Brain microvascular endothelial cell (primary cell): Measurements from ENCODE around the gene ANKRD10.
"Not testable (repeated sequence)": the region's sequence is repeated elsewhere in the genome, so short reads cannot be mapped to it uniquely, and the experiment has no call there.

ENCODE experiments used
- DNase-seq: peaks from one replicate; pipeline ENCODE4 v3.0.0-alpha.2; 2020
- H3K27ac ChIP-seq: fragments of 250-450 bp; sonication (Bioruptor Pico); 2 replicates; pipeline ENCODE4 v1.5.1; 2020; ENCODE audit warnings: mild to moderate bottlenecking, moderate library complexity
- H3K27me3 ChIP-seq: fragments of 250-450 bp; sonication (Bioruptor Pico); replicated peaks from 2 replicates; pipeline ENCODE4 v1.5.1; 2020; ENCODE audit warnings: mild to moderate bottlenecking
- H3K36me3 ChIP-seq: fragments of 250-450 bp; sonication (Bioruptor Pico); replicated peaks from 2 replicates; pipeline ENCODE4 v1.5.1; 2020; ENCODE audit warnings: mild to moderate bottlenecking
- H3K4me3 ChIP-seq: 2 replicates; pipeline ENCODE4 v1.5.1; 2011; ENCODE audit warnings: low read depth, mild to moderate bottlenecking, control low read depth, low read length, moderate library complexity
- in situ Hi-C: cut with HindIII; loops from 2 replicates; pipeline ENCODE4 v1.10.0; 2017; ENCODE audit warnings: low sequenced_read_pairs, low pct_ligation_motif_present
- TF ChIP-seq, protein P1 (sequence below): IDR thresholded peaks from 2 replicates; pipeline ENCODE4 v1.5.1; 2011; ENCODE audit warnings: low read depth, mild to moderate bottlenecking, moderate library complexity, low read length, control low read depth, inconsistent platforms; ENCODE audit errors: missing control alignments

Gene ANKRD10

DNA sequence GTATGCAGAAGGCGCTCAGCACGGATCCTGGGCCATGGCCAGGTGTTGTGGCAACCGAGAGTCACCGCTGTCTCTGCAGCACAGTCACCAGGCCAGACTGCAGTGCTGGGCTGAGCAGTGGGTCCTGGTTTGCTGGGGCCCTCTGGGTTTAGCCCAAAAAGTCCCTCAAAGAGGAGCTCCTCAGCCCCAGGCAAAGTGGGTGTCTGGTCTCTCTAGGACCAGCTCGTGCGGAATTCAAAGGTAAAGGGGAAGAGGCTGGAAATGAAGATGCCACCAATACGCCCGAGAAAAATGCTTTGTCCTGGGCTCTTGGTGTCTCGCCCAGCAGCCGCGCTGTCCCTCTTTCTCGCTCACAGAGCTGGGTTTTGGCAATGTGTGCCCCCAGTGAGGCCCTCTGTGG is 38.5 kb upstream of the ANKRD10 start:
- no peak overlapping the region for H3K27ac ChIP-seq
- TF ChIP-seq, protein P1, sequence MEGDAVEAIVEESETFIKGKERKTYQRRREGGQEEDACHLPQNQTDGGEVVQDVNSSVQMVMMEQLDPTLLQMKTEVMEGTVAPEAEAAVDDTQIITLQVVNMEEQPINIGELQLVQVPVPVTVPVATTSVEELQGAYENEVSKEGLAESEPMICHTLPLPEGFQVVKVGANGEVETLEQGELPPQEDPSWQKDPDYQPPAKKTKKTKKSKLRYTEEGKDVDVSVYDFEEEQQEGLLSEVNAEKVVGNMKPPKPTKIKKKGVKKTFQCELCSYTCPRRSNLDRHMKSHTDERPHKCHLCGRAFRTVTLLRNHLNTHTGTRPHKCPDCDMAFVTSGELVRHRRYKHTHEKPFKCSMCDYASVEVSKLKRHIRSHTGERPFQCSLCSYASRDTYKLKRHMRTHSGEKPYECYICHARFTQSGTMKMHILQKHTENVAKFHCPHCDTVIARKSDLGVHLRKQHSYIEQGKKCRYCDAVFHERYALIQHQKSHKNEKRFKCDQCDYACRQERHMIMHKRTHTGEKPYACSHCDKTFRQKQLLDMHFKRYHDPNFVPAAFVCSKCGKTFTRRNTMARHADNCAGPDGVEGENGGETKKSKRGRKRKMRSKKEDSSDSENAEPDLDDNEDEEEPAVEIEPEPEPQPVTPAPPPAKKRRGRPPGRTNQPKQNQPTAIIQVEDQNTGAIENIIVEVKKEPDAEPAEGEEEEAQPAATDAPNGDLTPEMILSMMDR, result no peak
- H3K4me3 ChIP-seq, result no peak overlapping the region
- no peaks in the 10 kb centered on the region for H3K27me3 ChIP-seq
- DNase-seq, result no peak
- no peaks in the 10 kb centered on the region for H3K36me3 ChIP-seq
- in situ Hi-C loops, result no loop called here

DNA sequence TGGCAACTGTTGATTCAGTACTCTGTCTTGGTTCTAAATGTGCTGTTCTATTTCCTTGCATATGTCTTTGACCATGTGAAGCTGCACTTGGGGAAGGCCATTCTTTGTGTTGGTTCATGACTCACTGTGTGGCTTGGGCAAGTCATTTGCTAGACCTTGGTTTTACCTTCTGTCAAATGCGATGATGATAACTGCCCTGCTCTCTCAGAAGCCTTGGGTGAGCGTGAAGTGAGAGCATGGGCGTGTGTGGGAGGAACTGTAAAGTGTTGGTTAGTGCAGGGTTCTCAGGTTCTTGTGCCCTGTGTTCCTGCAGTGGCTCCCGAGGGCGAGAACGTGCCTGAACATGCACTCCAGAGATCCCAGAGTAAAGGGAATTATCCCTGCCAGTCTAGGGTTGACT is 37.3 kb upstream of the ANKRD10 start:
- H3K36me3 ChIP-seq, H3K4me3 ChIP-seq, in situ Hi-C loops, H3K27me3 ChIP-seq, H3K27ac ChIP-seq, DNase-seq: not testable (repeated sequence)

DNA sequence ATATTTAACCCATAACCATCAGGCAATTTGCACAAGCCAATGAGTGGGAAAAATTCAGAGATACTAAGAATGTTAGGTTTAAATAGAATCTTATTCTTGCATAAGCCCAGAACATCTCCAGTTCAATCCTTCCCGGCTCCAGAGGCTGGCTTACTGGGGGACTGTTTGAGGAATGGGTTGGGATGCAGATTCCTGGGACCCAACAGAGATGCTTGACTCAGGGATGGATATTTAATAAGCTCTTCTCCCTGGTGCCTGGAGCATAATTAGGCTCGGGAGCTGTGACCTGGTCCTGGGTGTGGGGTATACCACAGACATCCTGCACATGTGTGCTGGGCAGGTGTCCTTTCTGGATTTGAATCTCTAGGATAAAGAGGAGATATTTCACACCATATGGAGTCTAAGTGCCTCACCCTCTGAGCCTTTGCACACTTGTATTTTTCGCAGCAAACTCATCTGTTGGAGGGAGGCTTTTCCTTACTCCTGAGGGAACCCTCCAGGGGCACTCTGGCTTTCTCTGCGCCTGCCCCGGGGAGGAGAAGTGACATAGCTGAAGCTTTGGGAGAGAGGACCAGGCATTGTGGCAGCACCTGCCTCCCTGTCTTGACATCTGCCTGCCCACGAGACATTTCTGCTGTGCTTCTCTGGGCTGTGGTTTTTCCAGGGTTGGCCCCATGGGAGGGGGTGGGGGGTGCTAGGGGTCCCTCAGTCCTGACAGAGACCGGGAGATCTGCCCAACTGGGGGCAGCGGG is 36.1 kb upstream of the ANKRD10 start:
- TF ChIP-seq, protein P1, result no peak
- Histone ChIP-seq H3K4me3 (no peak overlapping the region), H3K27me3 (no peaks in the 10 kb centered on the region), H3K36me3 (no peaks in the 10 kb centered on the region), H3K27ac (no peak overlapping the region)
- DNase-seq, result no peak
- in situ Hi-C loops, result no loop called here

DNA sequence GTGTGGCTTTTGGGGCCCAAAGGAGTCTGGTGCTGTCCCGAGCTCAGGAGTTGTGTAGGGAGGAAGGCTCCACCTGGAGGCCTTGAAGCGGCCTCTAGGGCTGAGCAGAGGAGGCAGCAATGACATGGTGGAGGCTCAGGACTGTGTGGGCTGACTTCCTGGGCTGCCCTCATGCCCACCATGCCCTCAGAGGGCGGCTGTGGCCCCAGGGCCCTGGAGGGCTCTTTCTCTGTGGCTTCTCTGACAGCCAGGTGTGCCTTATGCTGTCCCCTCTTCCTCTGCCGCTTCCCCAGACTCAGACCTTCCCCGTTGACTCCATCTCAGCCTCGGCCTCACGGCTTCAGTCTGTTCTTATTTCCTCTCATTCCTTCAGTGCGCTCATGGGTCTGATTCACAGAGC is 35.5 kb upstream of the ANKRD10 start:
- TF ChIP-seq, protein P1, result no peak
- H3K27ac ChIP-seq, result no peak overlapping the region
- H3K36me3 ChIP-seq, result no peaks in the 10 kb centered on the region
- no peak for DNase-seq
- no peaks in the 10 kb centered on the region for H3K27me3 ChIP-seq
- H3K4me3 ChIP-seq, result no peak overlapping the region
- in situ Hi-C loops, result no loop called here

DNA sequence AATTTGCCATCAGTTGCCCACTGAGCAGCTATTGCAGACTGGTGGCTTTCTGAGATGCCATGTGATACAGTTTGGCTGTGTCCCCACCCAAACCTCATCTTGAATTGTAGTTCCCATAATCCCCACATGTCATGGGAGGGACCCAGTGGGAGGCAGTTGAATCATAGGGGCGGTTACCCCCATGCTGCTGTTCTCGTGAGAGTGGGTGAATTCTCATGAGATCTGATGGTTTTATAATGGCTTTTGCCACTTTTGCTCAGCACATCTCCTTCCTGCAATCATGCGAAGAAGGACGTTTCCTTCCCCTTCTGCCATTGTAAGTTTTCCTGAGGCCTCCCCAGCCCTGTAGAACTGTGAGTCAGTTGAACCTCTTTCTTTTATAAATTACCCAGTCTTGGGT is 34.8 kb upstream of the ANKRD10 start:
- no peak overlapping the region for H3K27ac ChIP-seq
- TF ChIP-seq, protein P1, result no peak
- H3K27me3 ChIP-seq, result no peaks in the 10 kb centered on the region
- H3K4me3 ChIP-seq, result no peak overlapping the region
- H3K36me3 ChIP-seq, result no peaks in the 10 kb centered on the region
- DNase-seq, result no peak
- in situ Hi-C loops, result no loop called here

DNA sequence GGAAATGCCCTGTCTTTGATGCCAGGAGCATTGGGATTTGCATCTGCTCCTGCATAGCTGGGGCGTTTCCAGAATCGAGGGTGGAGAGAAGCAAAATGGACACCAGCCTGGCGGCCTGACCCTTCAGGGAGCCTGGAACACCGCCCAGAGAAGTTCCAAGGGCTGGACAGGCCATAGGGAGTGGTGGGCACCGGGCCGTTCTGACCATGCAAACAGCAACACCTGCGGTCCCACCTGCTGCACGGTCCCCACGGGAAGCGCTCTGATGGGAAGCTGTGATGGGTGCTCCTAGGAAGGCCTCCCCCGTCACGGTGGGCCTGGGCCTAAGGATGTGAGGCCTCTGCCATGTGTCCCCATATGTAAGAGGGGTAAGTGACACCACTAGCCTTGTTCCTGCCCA is 34.2 kb upstream of the ANKRD10 start:
- TF ChIP-seq, protein P1, result no peak
- DNase-seq, result no peak
- no peaks in the 10 kb centered on the region for H3K27me3 ChIP-seq
- no peaks in the 10 kb centered on the region for H3K36me3 ChIP-seq
- H3K4me3 ChIP-seq, result no peak overlapping the region
- in situ Hi-C loops, result no loop called here
- H3K27ac ChIP-seq, result no peak overlapping the region

DNA sequence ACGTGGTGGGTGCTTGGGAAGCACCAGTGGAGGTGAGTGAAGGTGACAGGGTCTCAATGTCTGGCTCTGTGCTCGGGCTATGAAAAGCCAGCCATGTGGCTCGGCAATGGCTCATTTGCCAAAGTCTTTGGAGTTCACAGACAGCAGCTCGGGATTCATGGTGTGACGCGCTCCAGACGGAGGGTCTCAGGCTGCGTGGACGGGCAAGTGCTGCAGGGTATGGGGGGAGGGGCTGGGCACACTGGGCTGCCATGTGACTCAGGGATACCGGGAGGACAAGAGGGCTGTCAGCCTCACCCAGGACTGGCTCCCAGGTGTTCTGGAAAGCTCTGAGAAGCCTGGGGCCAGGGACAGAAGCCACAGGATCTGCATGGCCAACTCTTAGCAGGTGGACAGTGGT is 32.5 kb upstream of the ANKRD10 start:
- H3K27me3 ChIP-seq, H3K4me3 ChIP-seq, H3K27ac ChIP-seq, H3K36me3 ChIP-seq, in situ Hi-C loops, DNase-seq: not testable (repeated sequence)
